ENCODE measurements around the gene ZIM2.
"Not testable (repeated sequence)": the region's sequence is repeated elsewhere in the genome, so short reads cannot be mapped to it uniquely, and the experiment has no call there.

Gene ZIM2

GRCh38 chr19:56874530-56874929, 34.0 kb upstream of the ZIM2 start:
- H3K4me3 ChIP-seq (ENCODE audit: low read depth, low read length), result no peak overlapping the region
- DNase-seq (ENCODE audit: low read depth), result no peak
- TF ChIP-seq CTCF (IDR thresholded peaks at IDR 0.05; ENCODE audit: control insufficient read depth, extremely low read depth, insufficient read depth), result no peak

GRCh38 chr19:56873493-56873892, 33.0 kb upstream of the ZIM2 start:
- TF ChIP-seq CTCF (IDR thresholded peaks at IDR 0.05; ENCODE audit: control insufficient read depth, extremely low read depth, insufficient read depth), result no peak
- DNase-seq (ENCODE audit: low read depth), result no peak
- no peak overlapping the region for H3K4me3 ChIP-seq (ENCODE audit: low read depth, low read length)

- no peak for TF ChIP-seq CTCF (IDR thresholded peaks at IDR 0.05; ENCODE audit: control insufficient read depth, extremely low read depth, insufficient read depth)
- no peak overlapping the region for H3K4me3 ChIP-seq (ENCODE audit: low read depth, low read length)
Measured at GRCh38 chr19:56869886-56870285, 29.4 kb upstream of the ZIM2 start.

GRCh38 chr19:56868446-56868845, 27.9 kb upstream of the ZIM2 start:
- H3K4me3 ChIP-seq (ENCODE audit: low read depth, low read length), result no peak overlapping the region
- TF ChIP-seq CTCF (IDR thresholded peaks at IDR 0.05; ENCODE audit: control insufficient read depth, extremely low read depth, insufficient read depth), result no peak
- no peak for DNase-seq (ENCODE audit: low read depth)

More at GRCh38 chr19:56869886-56870285, 29.4 kb upstream of the ZIM2 start:
- no peak for DNase-seq (ENCODE audit: low read depth)

- DNase-seq (ENCODE audit: low read depth), result no peak
- no peak for TF ChIP-seq CTCF (IDR thresholded peaks at IDR 0.05; ENCODE audit: control insufficient read depth, extremely low read depth, insufficient read depth)
- H3K4me3 ChIP-seq (ENCODE audit: low read depth, low read length), result no peak overlapping the region
Measured at GRCh38 chr19:56866538-56866937, 26.0 kb upstream of the ZIM2 start.

GRCh38 chr19:56864443-56865125, 24.1 kb upstream of the ZIM2 start:
- no peak for TF ChIP-seq CTCF (IDR thresholded peaks at IDR 0.05; ENCODE audit: control insufficient read depth, extremely low read depth, insufficient read depth)
- no peak for DNase-seq (ENCODE audit: low read depth)
- H3K4me3 ChIP-seq (ENCODE audit: low read depth, low read length), result no peak overlapping the region

- TF ChIP-seq CTCF (IDR thresholded peaks at IDR 0.05; ENCODE audit: control insufficient read depth, extremely low read depth, insufficient read depth), result no peak
- no peak overlapping the region for H3K4me3 ChIP-seq (ENCODE audit: low read depth, low read length)
- no peak for DNase-seq (ENCODE audit: low read depth)
Measured at GRCh38 chr19:56862741-56863140, 22.2 kb upstream of the ZIM2 start.

- H3K4me3 ChIP-seq (ENCODE audit: low read depth, low read length); DNase-seq (ENCODE audit: low read depth): not testable (repeated sequence)
Measured at GRCh38 chr19:56860409-56860808, 19.9 kb upstream of the ZIM2 start.

Measured in LNCaP clone FGC (cell line).